Thymus (tissue), 11 donors: ENCODE measurements around the gene SYT8. TPM values are rescaled to one million over a fixed set of nuclear protein-coding genes. Genes with fewer than 3 reads are reported as not detected.

ENCODE experiments used
- DNase-seq, 9 donors: peaks; one replicate each; pipeline ENCODE4 v3.0.0-alpha.2; 2013; ENCODE audit warnings: low spot score in 9 of 9, low read depth in 6 of 9, missing footprints in 1 of 9
- H3K27ac ChIP-seq, 2 donors: one replicate each; pipeline ENCODE4 v1.5.1; 2013; ENCODE audit warnings: control low read depth in 1 of 2, low read depth in 1 of 2, low read length in 1 of 2, mild to moderate bottlenecking in 1 of 2, moderate library complexity in 1 of 2
- H3K27me3 ChIP-seq, 2 donors: one replicate each; pipeline ENCODE4 v1.5.1; 2013; ENCODE audit warnings: low read length in 1 of 2; ENCODE audit not compliant: control insufficient read depth in 2 of 2, insufficient read depth in 1 of 2
- H3K36me3 ChIP-seq, 2 donors: one replicate each; pipeline ENCODE4 v1.5.1; 2013; ENCODE audit warnings: low read length in 1 of 2, mild to moderate bottlenecking in 1 of 2, moderate library complexity in 1 of 2; ENCODE audit not compliant: control insufficient read depth in 2 of 2, insufficient read depth in 2 of 2
- H3K4me1 ChIP-seq, 2 donors: one replicate each; pipeline ENCODE4 v1.5.1; 2013; ENCODE audit warnings: low read length in 2 of 2; ENCODE audit not compliant: control insufficient read depth in 2 of 2, insufficient read depth in 2 of 2
- H3K4me3 ChIP-seq, 2 donors: one replicate each; pipeline ENCODE4 v1.5.1; 2013; ENCODE audit warnings: low read length in 2 of 2, control low read depth in 1 of 2, mild to moderate bottlenecking in 1 of 2
- H3K9me3 ChIP-seq, 2 donors: one replicate each; pipeline ENCODE4 v1.5.1; 2013; ENCODE audit warnings: low read length in 1 of 2, mild to moderate bottlenecking in 1 of 2; ENCODE audit not compliant: control insufficient read depth in 2 of 2, insufficient read depth in 1 of 2
- WGBS: extraction: QIAGEN DNeasy Blood & Tissue Kit; methylation state at CpG from one replicate; pipeline ENCODE4 v1.1.7; 2013; 5-methylcytosine and 5-hydroxymethylcytosine counted together
- polyA plus RNA-seq: library from polyadenylated mRNA; stranded (reverse); fragments of 200-250 nt; gene quantifications from one replicate; pipeline ENCODE4 v1.2.3, GENCODE V29; 2013
- total RNA-seq: library from RNA; stranded (reverse); fragments of 120-200 nt; gene quantifications from one replicate; pipeline ENCODE4 v1.2.4, GENCODE V29; 2013
- donor health status: healthy.

SYT8 gene
- total and polyA plus RNA-seq, 2 donors, result 0.71 to 9.8 TPM

DNA sequence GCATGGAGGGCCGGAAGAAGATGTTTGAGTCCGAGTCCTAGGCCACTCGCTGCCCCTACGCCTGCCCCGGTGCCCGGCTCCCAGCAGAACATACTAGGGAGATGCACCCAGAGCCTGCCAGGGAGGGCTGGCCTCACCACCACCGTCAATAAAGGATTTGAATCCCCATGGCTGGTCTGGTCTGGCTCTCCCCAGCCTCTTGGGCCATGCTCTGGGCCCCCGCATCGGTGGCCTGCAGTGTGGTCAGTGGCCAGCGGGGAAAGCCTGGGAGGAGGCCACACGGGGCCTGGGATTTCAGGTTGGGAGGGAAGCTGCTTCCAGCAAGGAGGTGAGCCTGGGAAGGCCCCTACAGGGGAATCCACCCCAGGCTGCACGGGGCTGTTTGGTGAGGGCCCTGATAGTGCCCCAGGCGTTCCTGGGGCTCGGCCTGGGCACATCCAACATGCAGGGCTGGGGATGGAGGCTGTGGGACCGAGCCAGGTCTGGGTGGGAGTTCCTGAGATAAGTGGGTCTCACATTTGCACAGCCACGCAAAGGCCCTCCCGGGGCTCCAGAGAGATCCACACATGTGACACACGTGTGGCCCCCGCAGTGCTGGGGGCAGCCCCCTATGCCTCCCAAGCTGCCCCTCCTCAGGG, 6.8 kb downstream of the SYT8 start:
- Histone ChIP-seq H3K9me3 (peaks cover 0 to 1% of the 10 kb centered on the region in 2 donors), H3K36me3 (no peaks in the 10 kb centered on the region), H3K27me3 (peaks cover 0 to 9% of the 10 kb centered on the region in 2 donors), H3K27ac (no peak overlapping the region), H3K4me1 (peaks cover 9 to 60% of the 10 kb centered on the region in 2 donors), H3K4me3 (no peak overlapping the region)
- 96% methylated on average over 19 of the region's 19 CpGs for WGBS
- DNase-seq, result no peak

DNA sequence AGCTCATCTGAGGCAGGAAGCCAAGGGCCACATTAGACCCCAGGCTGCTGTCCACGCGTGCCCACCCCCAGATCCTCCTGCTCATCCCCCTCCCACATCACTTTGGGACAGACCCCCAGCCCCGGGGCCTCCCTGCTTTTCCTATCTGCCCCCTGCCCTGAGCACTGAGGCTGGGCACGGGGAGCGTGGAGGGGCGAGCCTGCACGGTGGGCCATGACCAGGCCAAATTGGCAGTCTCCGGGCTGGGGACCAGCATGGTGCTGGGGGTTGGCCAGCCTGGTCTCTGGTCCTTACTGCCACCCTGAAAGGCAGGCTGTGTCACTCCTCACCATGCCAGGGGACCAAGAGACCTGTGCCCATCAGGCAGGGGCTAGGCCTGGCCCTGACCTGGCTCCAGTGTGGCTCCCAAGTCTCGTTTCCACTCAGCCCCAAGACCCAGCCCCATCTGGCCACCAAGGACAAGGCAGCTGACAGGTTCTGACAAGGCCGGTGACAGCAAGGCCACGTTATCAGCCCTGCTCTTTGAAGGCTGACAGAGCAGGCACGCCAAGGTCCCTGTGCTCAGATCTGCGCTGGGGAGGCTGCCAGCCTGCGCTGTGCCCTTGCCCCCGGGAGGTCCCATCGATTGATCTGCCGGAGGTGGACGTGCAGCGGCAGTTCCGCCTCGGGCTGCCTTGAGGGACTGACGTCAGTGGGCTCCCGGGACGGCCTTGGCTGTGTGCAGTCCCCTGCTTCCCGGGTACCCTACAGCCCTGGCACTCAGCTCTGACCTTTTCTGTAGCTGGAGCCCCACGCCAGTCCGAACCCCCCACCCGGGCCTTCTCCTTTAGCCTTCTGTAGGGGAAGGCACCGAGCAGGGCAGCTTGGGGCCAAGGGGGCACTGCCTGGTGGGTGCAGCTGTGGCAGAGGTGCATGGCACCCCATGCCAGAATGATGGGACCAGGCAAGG, 7.6 kb downstream of the SYT8 start:
- peaks cover 9 to 66% of the 10 kb centered on the region in 2 donors for H3K4me1 ChIP-seq

DNA sequence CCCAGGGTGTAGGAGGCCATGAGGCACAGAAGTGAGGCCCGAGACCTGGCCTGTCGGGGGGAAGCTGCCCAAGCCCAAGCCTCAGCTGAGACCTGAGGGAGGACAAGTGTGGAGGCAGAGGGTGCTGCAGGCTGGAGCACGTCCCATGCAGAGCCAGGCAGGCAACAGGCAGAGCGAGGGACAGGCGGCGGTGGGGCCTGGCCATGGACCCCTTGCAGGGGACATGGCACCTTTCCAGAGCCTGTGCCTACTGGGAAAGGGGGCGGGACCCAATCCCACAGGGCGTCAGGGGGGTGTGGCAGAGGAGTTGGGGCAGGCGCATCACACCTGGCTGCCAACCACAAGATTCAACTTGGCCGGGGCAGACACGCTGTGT, 8.3 kb downstream of the SYT8 start:
- Histone ChIP-seq H3K4me3 (no peak overlapping the region), H3K36me3 (no peaks in the 10 kb centered on the region), H3K27ac (no peak overlapping the region), H3K27me3 (peaks cover 0 to 9% of the 10 kb centered on the region in 2 donors), H3K4me1 (peaks cover 9 to 60% of the 10 kb centered on the region in 2 donors), H3K9me3 (no peaks in the 10 kb centered on the region)
- no peak for DNase-seq
- 65% methylated on average over 11 of the region's 11 CpGs for WGBS

More for the DNA sequence above, 7.6 kb downstream of the SYT8 start:
- 92% methylated on average over 29 of the region's 29 CpGs for WGBS
- Histone ChIP-seq H3K27ac (no peak overlapping the region), H3K27me3 (peaks cover 0 to 9% of the 10 kb centered on the region in 2 donors), H3K4me3 (no peak overlapping the region), H3K36me3 (no peaks in the 10 kb centered on the region), H3K9me3 (no peaks in the 10 kb centered on the region)
- no peak for DNase-seq

DNA sequence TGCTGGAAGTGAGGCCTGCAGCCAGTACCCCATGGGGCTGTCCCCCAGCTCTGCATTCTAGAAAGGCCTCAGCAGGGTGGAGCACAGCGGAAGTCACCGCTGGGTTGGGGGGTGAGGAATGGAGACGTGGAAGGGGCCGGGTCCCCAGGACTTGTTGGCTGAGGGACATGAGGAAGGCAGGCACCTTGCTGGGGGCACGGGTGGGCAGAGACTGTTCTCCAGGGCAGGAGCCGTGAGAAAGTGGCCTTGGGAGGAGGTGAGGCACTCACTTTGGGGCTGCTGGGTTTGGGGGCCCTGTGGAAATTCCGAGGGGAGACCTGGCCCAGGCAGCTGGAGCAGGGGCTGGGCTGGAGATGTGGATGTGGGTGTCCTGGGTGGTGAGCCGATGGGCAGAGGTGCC, 9.0 kb downstream of the SYT8 start:
- Histone ChIP-seq H3K4me3 (no peak overlapping the region), H3K27me3 (peaks cover 0 to 9% of the 10 kb centered on the region in 2 donors), H3K9me3 (peaks cover 0 to 4% of the 10 kb centered on the region in 2 donors), H3K36me3 (no peaks in the 10 kb centered on the region), H3K4me1 (peaks cover 9 to 53% of the 10 kb centered on the region in 2 donors), H3K27ac (no peak overlapping the region)
- DNase-seq, result no peak
- WGBS, result 74% methylated on average over 8 of the region's 8 CpGs

DNA sequence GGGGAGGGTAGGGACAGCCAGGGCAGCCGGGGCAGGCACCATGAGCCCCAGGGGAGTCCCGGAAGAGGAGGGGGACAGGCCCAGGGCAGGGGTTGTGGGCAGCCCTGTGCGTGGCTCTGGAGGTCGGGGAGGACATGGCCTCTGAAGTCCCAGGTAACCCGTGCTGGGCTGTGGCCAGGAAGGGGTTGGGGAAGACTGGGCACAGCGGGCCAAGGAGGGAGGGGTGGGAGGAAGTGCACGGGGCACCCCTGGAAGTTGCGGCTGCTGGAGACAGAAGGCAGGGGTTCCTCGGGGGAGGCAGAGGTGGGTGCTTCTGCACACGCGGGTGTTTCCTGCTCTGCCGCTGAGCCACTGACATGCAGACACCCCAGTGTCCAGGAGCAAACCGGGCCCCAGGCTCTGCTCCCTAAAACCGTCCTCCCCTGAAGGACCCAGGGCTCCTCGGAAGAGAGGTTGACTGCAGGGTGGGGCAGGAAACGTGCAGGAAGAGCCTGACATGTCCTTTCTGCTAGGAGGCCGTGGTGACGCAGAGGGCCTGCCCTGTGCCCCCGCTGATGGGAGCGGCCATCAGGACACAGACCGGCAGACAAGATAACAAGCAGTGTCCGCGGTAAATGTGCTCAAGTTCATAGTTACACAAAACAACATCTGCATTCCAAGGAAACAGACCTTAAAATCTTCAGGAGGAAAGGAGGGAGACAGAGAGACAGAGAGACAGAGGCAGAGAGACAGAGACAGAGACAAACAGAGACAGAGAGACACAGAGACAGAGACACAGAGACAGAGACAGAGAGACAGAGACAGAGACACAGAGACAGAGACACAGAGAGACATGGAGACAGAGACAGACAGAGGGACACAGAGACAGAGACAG, 9.7 kb downstream of the SYT8 start:
- no peak overlapping the region for H3K4me3 ChIP-seq

DNA sequence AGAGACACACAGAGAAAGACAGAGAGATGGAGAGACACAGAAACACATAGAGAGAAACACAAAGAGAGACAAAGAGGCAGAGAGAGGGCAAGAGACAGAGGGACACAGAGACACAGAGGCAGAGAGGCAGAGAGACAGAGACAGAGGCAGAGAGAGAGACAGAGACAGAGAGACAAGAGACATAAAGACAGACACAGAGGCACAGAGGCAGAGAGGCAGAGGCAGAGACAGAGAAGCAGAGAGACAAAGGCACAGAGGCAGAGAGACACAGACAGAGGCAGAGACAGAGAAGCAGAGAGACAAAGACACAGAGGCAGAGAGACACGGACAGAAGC, 10.3 kb downstream of the SYT8 start:
- no peak overlapping the region for H3K27ac ChIP-seq
- H3K27me3 ChIP-seq, result peaks cover 0 to 7% of the 10 kb centered on the region in 2 donors
- no peak for DNase-seq
- WGBS, result 72% methylated on average over 1 of the region's 1 CpG
- no peaks in the 10 kb centered on the region for H3K36me3 ChIP-seq
- H3K4me1 ChIP-seq, result peaks cover 9 to 50% of the 10 kb centered on the region in 2 donors
- peaks cover 0 to 4% of the 10 kb centered on the region in 2 donors for H3K9me3 ChIP-seq
- no peak overlapping the region for H3K4me3 ChIP-seq

More for the DNA sequence above, 9.7 kb downstream of the SYT8 start:
- Histone ChIP-seq H3K4me1 (peaks cover 9 to 51% of the 10 kb centered on the region in 2 donors), H3K36me3 (no peaks in the 10 kb centered on the region), H3K27ac (no peak overlapping the region), H3K9me3 (peaks cover 0 to 4% of the 10 kb centered on the region in 2 donors), H3K27me3 (peaks cover 0 to 9% of the 10 kb centered on the region in 2 donors)
- 4% methylated on average over 23 of the region's 23 CpGs for WGBS
- peak in 1 of 9 donors; percentile 48 for DNase-seq

DNA sequence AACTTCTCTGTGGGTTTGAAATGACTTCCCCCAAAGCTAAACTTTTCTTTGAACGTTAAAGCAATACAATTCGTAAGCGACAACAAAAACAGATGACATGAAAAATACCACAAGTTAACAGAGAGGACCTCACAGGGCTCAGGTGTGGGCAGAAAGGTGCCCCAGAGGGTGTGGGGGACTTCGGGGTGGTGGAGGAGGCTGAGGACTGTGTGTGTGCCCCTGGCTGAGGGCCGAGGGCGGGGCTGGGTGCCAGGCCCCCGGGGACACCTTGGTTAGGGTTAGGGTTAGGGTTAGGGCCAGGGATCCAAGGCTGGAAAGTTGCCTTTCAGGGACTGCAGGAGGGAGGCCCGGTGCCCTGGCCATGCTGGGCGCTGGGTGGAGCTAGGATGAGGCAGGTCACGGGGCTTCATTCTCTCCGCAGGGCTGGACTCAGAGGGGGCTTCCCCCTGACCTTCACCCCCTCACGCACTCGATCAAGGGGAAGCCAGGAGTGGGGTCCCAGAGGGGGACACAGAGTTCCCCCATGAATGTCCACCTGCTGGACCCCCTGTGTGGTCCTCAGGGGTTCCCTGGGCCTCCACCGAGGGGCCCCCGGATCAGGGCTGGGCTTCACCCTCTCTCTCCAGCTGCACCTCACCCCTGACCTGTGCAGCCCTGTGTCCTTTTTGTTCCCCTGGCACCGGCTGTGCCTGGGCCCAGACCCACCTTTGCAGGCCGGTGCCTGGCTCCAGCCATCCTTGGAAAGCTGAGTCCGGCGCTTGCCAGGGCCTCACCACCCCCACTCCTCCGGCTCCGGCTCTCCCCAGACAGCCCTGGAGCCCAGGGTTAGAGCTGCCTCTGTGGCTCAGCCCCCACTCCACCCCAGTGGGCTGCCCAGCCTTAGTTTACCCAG, 11.0 kb downstream of the SYT8 start:
- peak in 1 of 9 donors; percentile 56 for DNase-seq
- Histone ChIP-seq H3K4me1 (peaks cover 9 to 57% of the 10 kb centered on the region in 2 donors), H3K36me3 (no peaks in the 10 kb centered on the region), H3K4me3 (no peak overlapping the region), H3K9me3 (peaks cover 0 to 4% of the 10 kb centered on the region in 2 donors), H3K27me3 (peaks cover 0 to 3% of the 10 kb centered on the region in 2 donors), H3K27ac (no peak overlapping the region)
- WGBS, result 73% methylated on average over 21 of the region's 21 CpGs

DNA sequence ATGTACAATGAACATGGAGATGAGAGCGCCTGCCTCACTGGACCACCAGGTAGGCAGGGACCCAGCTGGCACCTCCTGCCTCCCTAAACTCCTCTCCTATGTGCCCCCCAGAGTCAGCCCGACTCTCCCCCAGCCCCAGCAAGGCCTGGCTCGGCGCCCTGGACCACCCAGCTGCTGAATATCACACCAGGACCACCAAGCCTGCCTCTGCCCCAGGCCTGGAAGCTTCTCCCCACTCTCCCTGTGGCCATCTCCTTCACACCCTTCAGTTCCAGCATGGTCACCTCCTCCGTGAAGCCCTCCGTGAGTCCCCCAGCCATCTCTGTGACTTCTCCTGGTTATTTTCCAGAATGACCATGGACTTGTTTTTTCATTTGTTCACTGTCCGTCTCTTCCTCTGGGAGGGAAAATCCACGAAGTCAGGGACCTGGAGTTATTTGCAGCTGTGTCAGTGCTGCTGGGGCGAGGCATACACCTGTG, 11.7 kb downstream of the SYT8 start:
- H3K4me3 ChIP-seq, result no peak overlapping the region
- WGBS, result 96% methylated on average over 9 of the region's 9 CpGs
- no peaks in the 10 kb centered on the region for H3K36me3 ChIP-seq
- no peak overlapping the region for H3K27ac ChIP-seq
- peaks cover 0 to 2% of the 10 kb centered on the region in 2 donors for H3K27me3 ChIP-seq
- DNase-seq, result no peak
- H3K4me1 ChIP-seq, result peaks cover 9 to 64% of the 10 kb centered on the region in 2 donors
- H3K9me3 ChIP-seq, result peaks cover 0 to 4% of the 10 kb centered on the region in 2 donors
